Fibroblast of lung (primary cell): ENCODE results near the gene RHOH.

Experiments
- EZH2 ChIP-seq: IDR thresholded peaks from 2 replicates; pipeline ENCODE4 v1.5.1; 2012; ENCODE audit warnings: low read length, control low read depth, mild to moderate bottlenecking; ENCODE audit errors: missing control alignments
- TF ChIP-seq, protein P1 (sequence below), 2 donors: IDR thresholded peaks in 1 of 2; conservative IDR thresholded peaks in 1 of 2; 1 replicate in 1 of 2; 2 replicates in 1 of 2; pipeline ENCODE4 v1.5.1; 2011 to 2012; ENCODE audit warnings: low read length in 2 of 2, control low read depth in 1 of 2, inconsistent platforms in 1 of 2, low read depth in 1 of 2, mild to moderate bottlenecking in 1 of 2

DNA sequence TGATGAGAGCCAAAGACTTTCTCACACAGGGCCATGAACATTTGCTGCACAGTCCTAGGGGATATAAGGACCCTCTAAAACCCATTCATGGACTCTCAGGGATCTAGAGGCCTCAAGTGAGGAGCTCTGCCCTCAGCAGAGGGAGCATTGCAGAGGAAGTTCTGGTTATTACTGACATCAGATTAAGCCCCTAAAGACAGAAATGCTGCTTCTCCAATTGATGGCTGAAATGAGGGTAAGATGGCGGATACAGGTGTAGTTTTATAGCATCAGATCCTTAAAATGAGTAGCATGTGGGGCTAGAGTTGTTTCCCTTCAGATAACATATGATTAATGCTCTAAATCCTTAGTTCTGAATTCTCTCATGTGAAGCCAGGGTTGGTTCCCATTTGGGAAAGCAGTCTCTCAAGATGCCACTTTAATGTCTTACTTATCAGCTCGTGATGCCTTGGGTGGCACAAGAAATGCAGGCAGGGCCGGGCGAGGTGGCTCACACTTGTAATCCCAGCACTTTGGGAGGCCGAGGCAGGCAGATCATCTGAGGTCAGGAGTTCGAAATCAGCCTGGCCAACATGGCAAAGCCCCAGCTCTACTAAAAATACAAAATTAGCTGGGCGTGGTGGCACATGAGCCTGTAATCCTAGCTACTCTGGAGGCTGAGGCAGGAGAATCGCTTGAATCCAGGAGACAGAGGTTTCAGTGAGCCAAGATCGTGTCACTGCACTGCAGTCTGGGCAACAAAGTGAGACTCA is 7.9 kb downstream of the RHOH start:
- TF ChIP-seq, protein P1, sequence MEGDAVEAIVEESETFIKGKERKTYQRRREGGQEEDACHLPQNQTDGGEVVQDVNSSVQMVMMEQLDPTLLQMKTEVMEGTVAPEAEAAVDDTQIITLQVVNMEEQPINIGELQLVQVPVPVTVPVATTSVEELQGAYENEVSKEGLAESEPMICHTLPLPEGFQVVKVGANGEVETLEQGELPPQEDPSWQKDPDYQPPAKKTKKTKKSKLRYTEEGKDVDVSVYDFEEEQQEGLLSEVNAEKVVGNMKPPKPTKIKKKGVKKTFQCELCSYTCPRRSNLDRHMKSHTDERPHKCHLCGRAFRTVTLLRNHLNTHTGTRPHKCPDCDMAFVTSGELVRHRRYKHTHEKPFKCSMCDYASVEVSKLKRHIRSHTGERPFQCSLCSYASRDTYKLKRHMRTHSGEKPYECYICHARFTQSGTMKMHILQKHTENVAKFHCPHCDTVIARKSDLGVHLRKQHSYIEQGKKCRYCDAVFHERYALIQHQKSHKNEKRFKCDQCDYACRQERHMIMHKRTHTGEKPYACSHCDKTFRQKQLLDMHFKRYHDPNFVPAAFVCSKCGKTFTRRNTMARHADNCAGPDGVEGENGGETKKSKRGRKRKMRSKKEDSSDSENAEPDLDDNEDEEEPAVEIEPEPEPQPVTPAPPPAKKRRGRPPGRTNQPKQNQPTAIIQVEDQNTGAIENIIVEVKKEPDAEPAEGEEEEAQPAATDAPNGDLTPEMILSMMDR (conservative IDR thresholded peaks at IDR 0.05 in 1 of 2, IDR thresholded peaks at IDR 0.05 in 1 of 2; ENCODE audit: low read depth in 1 of 2, low read length in 2 of 2), result no peak
- TF ChIP-seq EZH2, result no peak
